ENCODE measurements around the gene PRRC1. TPM values are rescaled to one million over a fixed set of nuclear protein-coding genes. Genes with fewer than 3 reads are reported as not detected.

The PRRC1 gene
- total and polyA plus RNA-seq, 2 experiments from 2014 or later: 53.9 to 105 TPM

DNA sequence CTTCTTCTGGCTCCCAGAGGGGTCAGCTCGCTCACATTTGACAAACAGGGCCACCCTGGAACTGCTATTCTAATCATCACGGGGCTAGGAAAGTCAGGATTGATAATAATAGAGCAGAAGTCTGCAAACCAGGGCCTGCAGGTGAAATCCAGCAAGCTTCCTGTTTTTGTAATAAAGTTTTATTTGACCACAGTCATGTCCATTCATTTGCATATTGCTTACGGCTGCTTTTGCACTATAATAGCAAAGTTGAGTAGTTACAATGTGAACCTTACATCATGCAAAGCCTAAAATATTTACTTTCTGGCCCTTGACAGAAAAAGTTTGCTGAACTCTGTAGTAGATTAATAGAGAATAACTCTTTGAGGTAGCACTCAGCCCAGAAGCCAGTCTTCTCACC is 68.2 kb downstream of the PRRC1 start:
- Histone ChIP-seq H3K9me3 (ENCODE audit: low read depth) (no peaks in the 10 kb centered on the region), H3K79me2 (no peaks in the 10 kb centered on the region), H3K27me3 (no peaks in the 10 kb centered on the region), H3K36me3 (replicated peaks; ENCODE audit: insufficient read depth, low read depth) (no peaks in the 10 kb centered on the region), H3K9me2 (replicated peaks; ENCODE audit: insufficient read depth) (no peaks in the 10 kb centered on the region), H4K20me1 (ENCODE audit: insufficient read depth, poor library complexity, severe bottlenecking) (no peaks in the 10 kb centered on the region), H2AFZ (no peak overlapping the region), H3K27ac (no peak overlapping the region), H3K4me3 (no peak overlapping the region), H3K4me1 (ENCODE audit: insufficient read depth) (no peaks in the 10 kb centered on the region), H3K4me2 (no peak overlapping the region)
- WGBS (ENCODE audit: low lambda C conversion rate, missing lambda C conversion rate): 45% methylated on average over 3 of the region's 3 CpGs
- DNase-seq (ENCODE audit: low spot score): no peak
- TF ChIP-seq, protein P1, sequence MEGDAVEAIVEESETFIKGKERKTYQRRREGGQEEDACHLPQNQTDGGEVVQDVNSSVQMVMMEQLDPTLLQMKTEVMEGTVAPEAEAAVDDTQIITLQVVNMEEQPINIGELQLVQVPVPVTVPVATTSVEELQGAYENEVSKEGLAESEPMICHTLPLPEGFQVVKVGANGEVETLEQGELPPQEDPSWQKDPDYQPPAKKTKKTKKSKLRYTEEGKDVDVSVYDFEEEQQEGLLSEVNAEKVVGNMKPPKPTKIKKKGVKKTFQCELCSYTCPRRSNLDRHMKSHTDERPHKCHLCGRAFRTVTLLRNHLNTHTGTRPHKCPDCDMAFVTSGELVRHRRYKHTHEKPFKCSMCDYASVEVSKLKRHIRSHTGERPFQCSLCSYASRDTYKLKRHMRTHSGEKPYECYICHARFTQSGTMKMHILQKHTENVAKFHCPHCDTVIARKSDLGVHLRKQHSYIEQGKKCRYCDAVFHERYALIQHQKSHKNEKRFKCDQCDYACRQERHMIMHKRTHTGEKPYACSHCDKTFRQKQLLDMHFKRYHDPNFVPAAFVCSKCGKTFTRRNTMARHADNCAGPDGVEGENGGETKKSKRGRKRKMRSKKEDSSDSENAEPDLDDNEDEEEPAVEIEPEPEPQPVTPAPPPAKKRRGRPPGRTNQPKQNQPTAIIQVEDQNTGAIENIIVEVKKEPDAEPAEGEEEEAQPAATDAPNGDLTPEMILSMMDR (IDR thresholded peaks at IDR 0.05; ENCODE audit: poor library complexity): no peak
- TF ChIP-seq EZH2 (IDR thresholded peaks at IDR 0.05; ENCODE audit: borderline replicate concordance) (no peak), EZH2phosphoT487 (IDR thresholded peaks at IDR 0.05; ENCODE audit: low read depth, severe bottlenecking, unreplicated experiment) (no peak)

DNA sequence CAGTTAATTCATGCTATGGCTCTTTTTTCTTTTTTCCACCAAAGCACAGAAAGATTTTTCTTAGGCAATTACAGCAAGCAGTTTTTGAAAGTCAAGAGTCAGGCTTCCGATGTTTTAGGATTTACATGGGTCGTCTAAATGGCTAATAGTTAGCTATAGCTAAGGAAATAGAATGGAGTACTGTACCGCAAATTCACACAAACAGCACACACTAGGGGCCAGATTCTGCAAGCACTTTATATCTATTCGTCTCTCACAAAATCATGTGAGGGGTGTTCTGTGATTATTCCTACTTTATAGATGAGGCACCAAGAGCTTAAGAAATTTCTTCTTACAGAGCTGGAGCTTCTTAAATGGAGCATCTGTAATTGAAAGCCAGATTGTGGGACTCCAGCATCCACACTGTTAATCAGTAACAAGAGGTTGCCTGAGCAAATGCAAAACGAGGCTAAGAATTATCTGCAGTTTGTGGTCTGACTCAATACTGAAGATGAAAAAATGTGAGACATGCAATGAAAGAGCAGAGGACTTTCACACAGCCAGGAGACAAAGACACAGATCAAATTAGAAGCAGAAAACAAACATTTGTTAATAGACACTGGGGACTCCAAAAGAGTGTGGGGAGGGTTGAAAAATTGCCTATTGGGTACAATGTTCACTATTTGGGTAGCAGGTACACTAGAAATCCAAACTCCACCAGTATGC is 68.8 kb downstream of the PRRC1 start:
- Histone ChIP-seq H4K20me1 (ENCODE audit: insufficient read depth, poor library complexity, severe bottlenecking) (no peaks in the 10 kb centered on the region), H3K4me1 (ENCODE audit: insufficient read depth) (no peaks in the 10 kb centered on the region), H3K27me3 (no peaks in the 10 kb centered on the region), H3K4me3 (no peak overlapping the region), H2AFZ (no peak overlapping the region), H3K9me3 (ENCODE audit: low read depth) (no peaks in the 10 kb centered on the region), H3K27ac (no peak overlapping the region), H3K4me2 (no peak overlapping the region), H3K36me3 (replicated peaks; ENCODE audit: insufficient read depth, low read depth) (no peaks in the 10 kb centered on the region), H3K79me2 (no peaks in the 10 kb centered on the region), H3K9me2 (replicated peaks; ENCODE audit: insufficient read depth) (no peaks in the 10 kb centered on the region)
- DNase-seq (ENCODE audit: low spot score): peak; percentile 42
- WGBS (ENCODE audit: low lambda C conversion rate, missing lambda C conversion rate): 60% methylated on average over 5 of the region's 5 CpGs
- TF ChIP-seq EZH2 (IDR thresholded peaks at IDR 0.05; ENCODE audit: borderline replicate concordance): no peak
- no peak for TF ChIP-seq EZH2phosphoT487 (IDR thresholded peaks at IDR 0.05; ENCODE audit: low read depth, severe bottlenecking, unreplicated experiment)
- TF ChIP-seq, protein P1 (IDR thresholded peaks at IDR 0.05; ENCODE audit: poor library complexity): no peak

DNA sequence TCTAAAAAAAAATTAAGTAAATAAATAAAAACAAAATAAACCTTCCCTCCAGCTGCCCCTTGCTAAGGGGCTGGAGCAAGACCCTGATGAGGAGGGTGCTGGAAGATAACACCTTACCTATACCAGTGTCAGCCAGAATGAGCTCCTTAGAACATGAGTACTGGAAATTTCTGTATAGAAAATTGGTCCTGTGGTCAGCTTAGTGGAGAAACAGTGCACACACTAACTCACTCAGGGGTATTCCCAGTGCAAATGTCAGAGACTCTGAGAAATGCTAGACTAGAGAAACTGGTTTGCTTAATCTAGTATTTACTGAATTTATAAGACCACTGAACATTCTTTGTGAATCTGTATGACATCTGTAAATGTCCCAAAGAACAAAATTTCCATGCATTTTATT is 69.4 kb downstream of the PRRC1 start:
- no peak for DNase-seq (ENCODE audit: low spot score)
- Histone ChIP-seq H4K20me1 (ENCODE audit: insufficient read depth, poor library complexity, severe bottlenecking) (no peaks in the 10 kb centered on the region), H3K27ac (no peak overlapping the region), H3K4me2 (no peak overlapping the region), H3K79me2 (no peaks in the 10 kb centered on the region), H2AFZ (no peak overlapping the region), H3K4me3 (no peak overlapping the region), H3K9me2 (replicated peaks; ENCODE audit: insufficient read depth) (no peaks in the 10 kb centered on the region), H3K27me3 (no peaks in the 10 kb centered on the region), H3K36me3 (replicated peaks; ENCODE audit: insufficient read depth, low read depth) (no peaks in the 10 kb centered on the region), H3K4me1 (ENCODE audit: insufficient read depth) (no peaks in the 10 kb centered on the region), H3K9me3 (ENCODE audit: low read depth) (no peaks in the 10 kb centered on the region)
- TF ChIP-seq EZH2phosphoT487 (IDR thresholded peaks at IDR 0.05; ENCODE audit: low read depth, severe bottlenecking, unreplicated experiment): no peak
- no peak for TF ChIP-seq EZH2 (IDR thresholded peaks at IDR 0.05; ENCODE audit: borderline replicate concordance)
- TF ChIP-seq, protein P1 (IDR thresholded peaks at IDR 0.05; ENCODE audit: poor library complexity): no peak

All from hepatocyte (in vitro differentiated cells).